Kidney (tissue), 22 donors: ENCODE results near the gene NEDD1. TPM values are rescaled to one million over a fixed set of nuclear protein-coding genes. Genes with fewer than 3 reads are reported as not detected.

Experiments
- DNase-seq, 5 donors: peaks; one replicate each; pipeline ENCODE4 v3.0.0-alpha.2; 2013 to 2020
- FAIRE-seq: peaks from 2 replicates; lab custom pipeline; 2012; peaks lifted over from hg19 to GRCh38; lab: Jason Lieb, UNC
- H3K27ac ChIP-seq, 2 donors: one replicate each; pipeline ENCODE4 v1.7.0; 2013; ENCODE audit warnings: low read depth in 2 of 2, low read length in 2 of 2, inconsistent platforms in 1 of 2
- H3K27me3 ChIP-seq: one replicate; pipeline ENCODE4 v1.7.1; 2013; ENCODE audit warnings: low read length, inconsistent platforms; ENCODE audit not compliant: control insufficient read depth, insufficient read depth
- H3K36me3 ChIP-seq, 3 donors: one replicate each; pipeline versions ENCODE4 v1.7.0 to v1.7.1; 2013; ENCODE audit warnings: low read length in 3 of 3, control low read depth in 1 of 3, inconsistent platforms in 1 of 3; ENCODE audit not compliant: insufficient read depth in 3 of 3, control insufficient read depth in 2 of 3
- H3K4me1 ChIP-seq, 3 donors: one replicate each; pipeline versions ENCODE4 v1.7.0 to v1.7.1; 2013; ENCODE audit warnings: low read length in 3 of 3, inconsistent platforms in 1 of 3, low read depth in 1 of 3; ENCODE audit not compliant: control insufficient read depth in 2 of 3, insufficient read depth in 2 of 3
- H3K4me3 ChIP-seq, 3 donors: one replicate each; pipeline versions ENCODE4 v1.7.0 to v1.8.1; 2013; ENCODE audit warnings: low read length in 3 of 3, control low read depth in 1 of 3, inconsistent platforms in 1 of 3
- H3K9ac ChIP-seq, 3 donors: one replicate each; pipeline versions ENCODE4 v1.7.0 to v1.7.1; 2013; ENCODE audit warnings: low read length in 3 of 3, control low read depth in 1 of 3, inconsistent platforms in 1 of 3
- H3K9me3 ChIP-seq, 3 donors: one replicate each; pipeline versions ENCODE4 v1.7.0 to v1.7.1; 2013; ENCODE audit warnings: low read length in 3 of 3, control low read depth in 1 of 3, inconsistent platforms in 1 of 3; ENCODE audit not compliant: control insufficient read depth in 2 of 3, insufficient read depth in 1 of 3
- CTCF ChIP-seq: IDR thresholded peaks from 3 replicates; pipeline ENCODE4 v1.5.1; 2012; ENCODE audit warnings: mild to moderate bottlenecking, moderate library complexity, borderline replicate concordance; ENCODE audit not compliant: insufficient read depth; ENCODE audit errors: extremely low read depth
- intact Hi-C: fragments of 100-400 bp; cut with DNase I; formaldehyde crosslinking; loops from one replicate; pipeline ENCODE4 v1.11.1; 2022
- long read RNA-seq, 10 donors: library from polyadenylated mRNA in 1 of 10; unstranded in 1 of 10; transcript quantifications; one replicate each; pipeline ENCODE4 v2.0.0 and lab custom pipeline, GENCODE V29; 2021 to 2026
- polyA plus RNA-seq: library from polyadenylated mRNA; stranded (reverse); fragments of 350-450 nt; fragmentation: Illumina TruSeq; extraction: RNeasy Lipid Tissue Mini Kit (QIAGEN cat#74804); gene quantifications from one replicate; pipeline ENCODE4 v1.2.3, GENCODE V29; 2014; ENCODE audit warnings: low read depth, low replicate concordance; ENCODE audit not compliant: insufficient read depth
- total RNA-seq: library from RNA; stranded (reverse); fragmentation: NEBNext Ultra II Directional; extraction: Animal tissue kit (Norgen Biotek cat#: 25700); gene quantifications from one replicate; pipeline ENCODE4 v1.2.1, GENCODE V29; 2021
- donor health status: control.
- donor health status: control.
- donor health status: control.
- donor health status: control.
- donor health status: control.
- donor health status: DM: yes; HTN: yes; CAD: no.
- donor health status: Normal renal cell carcinoma (clear cell type).

Gene NEDD1, protein sequence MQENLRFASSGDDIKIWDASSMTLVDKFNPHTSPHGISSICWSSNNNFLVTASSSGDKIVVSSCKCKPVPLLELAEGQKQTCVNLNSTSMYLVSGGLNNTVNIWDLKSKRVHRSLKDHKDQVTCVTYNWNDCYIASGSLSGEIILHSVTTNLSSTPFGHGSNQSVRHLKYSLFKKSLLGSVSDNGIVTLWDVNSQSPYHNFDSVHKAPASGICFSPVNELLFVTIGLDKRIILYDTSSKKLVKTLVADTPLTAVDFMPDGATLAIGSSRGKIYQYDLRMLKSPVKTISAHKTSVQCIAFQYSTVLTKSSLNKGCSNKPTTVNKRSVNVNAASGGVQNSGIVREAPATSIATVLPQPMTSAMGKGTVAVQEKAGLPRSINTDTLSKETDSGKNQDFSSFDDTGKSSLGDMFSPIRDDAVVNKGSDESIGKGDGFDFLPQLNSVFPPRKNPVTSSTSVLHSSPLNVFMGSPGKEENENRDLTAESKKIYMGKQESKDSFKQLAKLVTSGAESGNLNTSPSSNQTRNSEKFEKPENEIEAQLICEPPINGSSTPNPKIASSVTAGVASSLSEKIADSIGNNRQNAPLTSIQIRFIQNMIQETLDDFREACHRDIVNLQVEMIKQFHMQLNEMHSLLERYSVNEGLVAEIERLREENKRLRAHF
- total RNA-seq (14.3 TPM), polyA plus RNA-seq (4.2 TPM)
- long read RNA-seq, donor 1, full-length matches to known transcripts, result 2 of 2 reads
- long read RNA-seq, donor 1, partial matches to known transcripts, result 0 of 2 reads
- long read RNA-seq, donor 1, other reads (novel, unspliced or antisense), result 0 of 2 reads
- long read RNA-seq, donor 2, full-length matches to known transcripts, result 1 of 1 reads
- long read RNA-seq, donor 2, partial matches to known transcripts, result 0 of 1 reads
- long read RNA-seq, donor 2, other reads (novel, unspliced or antisense), result 0 of 1 reads
- long read RNA-seq, donor 3, full-length matches to known transcripts, result 2 of 17 reads
- long read RNA-seq, donor 3, partial matches to known transcripts, result 15 of 17 reads
- long read RNA-seq, donor 3, other reads (novel, unspliced or antisense), result 0 of 17 reads
- long read RNA-seq, donor 4, full-length matches to known transcripts, result 5 of 5 reads
- long read RNA-seq, donor 4, partial matches to known transcripts, result 0 of 5 reads
- long read RNA-seq, donor 4, other reads (novel, unspliced or antisense), result 0 of 5 reads
- long read RNA-seq, donor 5, full-length matches to known transcripts, result 1 of 1 reads
- long read RNA-seq, donor 5, partial matches to known transcripts, result 0 of 1 reads
- long read RNA-seq, donor 5, other reads (novel, unspliced or antisense), result 0 of 1 reads
- long read RNA-seq, donor 6, full-length matches to known transcripts, result 4 of 4 reads
- long read RNA-seq, donor 6, partial matches to known transcripts, result 0 of 4 reads
- long read RNA-seq, donor 6, other reads (novel, unspliced or antisense), result 0 of 4 reads
- long read RNA-seq, donor 7, full-length matches to known transcripts, result 11 of 24 reads
- long read RNA-seq, donor 7, partial matches to known transcripts, result 1 of 24 reads
- long read RNA-seq, donor 7, other reads (novel, unspliced or antisense), result 12 of 24 reads
- long read RNA-seq, donor 8, full-length matches to known transcripts, result 1 of 1 reads
- long read RNA-seq, donor 8, partial matches to known transcripts, result 0 of 1 reads
- long read RNA-seq, donor 8, other reads (novel, unspliced or antisense), result 0 of 1 reads
- long read RNA-seq, donor 9, result 0 reads
- long read RNA-seq, donor 10, result 0 reads

DNA sequence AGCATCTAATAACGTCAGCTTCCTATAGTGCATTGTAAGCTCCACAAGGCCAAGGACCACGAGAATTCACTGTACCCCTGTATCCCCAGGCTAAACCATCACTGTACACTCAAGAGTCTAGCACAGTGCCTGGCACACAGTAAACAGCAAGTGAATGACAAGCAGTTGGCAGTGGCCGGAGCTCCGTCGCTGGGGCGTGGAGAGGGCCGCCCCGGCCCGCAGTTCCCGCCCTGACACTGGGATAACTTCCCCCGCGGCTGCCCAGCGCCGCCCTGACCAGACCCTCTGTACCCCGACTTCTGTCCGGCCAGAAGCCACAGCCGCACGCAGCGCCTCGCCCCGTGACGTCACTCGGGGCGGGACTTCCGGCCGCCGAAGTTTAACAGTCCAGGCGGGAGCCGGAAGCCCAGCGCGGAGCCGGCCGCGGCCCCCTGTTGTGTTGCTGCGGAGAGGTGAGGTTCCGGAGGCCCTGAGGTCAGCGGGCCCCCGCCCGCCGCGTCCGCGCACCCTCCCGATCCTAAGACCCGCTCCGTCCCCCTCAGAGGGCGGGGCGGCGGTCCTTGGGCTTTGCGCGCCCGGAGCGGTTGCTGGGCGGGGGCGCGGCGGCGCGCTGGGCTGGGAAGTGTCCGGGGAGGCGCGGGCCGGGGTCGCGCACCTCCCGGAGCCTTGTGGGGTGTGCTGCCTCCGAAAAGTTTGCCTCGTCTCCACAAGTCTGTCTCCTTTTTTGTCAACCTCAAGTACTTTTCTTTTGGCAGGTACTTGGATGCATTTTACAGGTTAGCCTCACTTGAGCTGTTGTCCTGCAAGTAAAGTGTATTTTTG, at the start of gene NEDD1:
Gene NEDD1 (plus strand): TSS at position 409 of the 822 bp plus-strand sequence. CDS start 2,503 bp downstream, outside the sequence.
- no peak for TF ChIP-seq CTCF
- no peaks in the 10 kb centered on the region for H3K27me3 ChIP-seq
- FAIRE-seq (no peak), DNase-seq (peak; percentile 88 to 96 (median 92))
- peak within 1 kb of the TSS; percentile 74 to 99 (median 93) for H3K9ac ChIP-seq
- H3K36me3 ChIP-seq, result no peaks in the 10 kb centered on the region
- intact Hi-C loops, result no loop called here
- peak within 1 kb of the TSS; percentile 99 to 100 (median 100) for H3K4me3 ChIP-seq
- H3K27ac ChIP-seq, result peak within 1 kb of the TSS; percentile 67 to 82
- peaks cover 8 to 16% (median 9%) of the 10 kb centered on the region in 3 donors for H3K4me1 ChIP-seq
- H3K9me3 ChIP-seq, result no peaks in the 10 kb centered on the region

- no peaks in the 10 kb centered on the region for H3K9me3 ChIP-seq
- no peaks in the 10 kb centered on the region for H3K4me1 ChIP-seq
- FAIRE-seq, result no peak
- no peak overlapping the region for H3K27ac ChIP-seq
- intact Hi-C loops, result no loop called here
- H3K9ac ChIP-seq, result no peak overlapping the region
- H3K4me3 ChIP-seq, result no peak overlapping the region
- TF ChIP-seq CTCF, result no peak
- DNase-seq, result no peak
- H3K36me3 ChIP-seq, result no peaks in the 10 kb centered on the region
- no peaks in the 10 kb centered on the region for H3K27me3 ChIP-seq
These were observed 48.9 kb upstream of the NEDD1 start for GRCh38 chr12:96858162-96858561.
